ENCODE measurements around the gene TTLL10. TPM values are rescaled to one million over a fixed set of nuclear protein-coding genes. Genes with fewer than 3 reads are reported as not detected.

TTLL10 gene
- total and polyA plus RNA-seq, 2 of the 4 experiments (the other 2 are of a cell fraction) = not detected

DNA sequence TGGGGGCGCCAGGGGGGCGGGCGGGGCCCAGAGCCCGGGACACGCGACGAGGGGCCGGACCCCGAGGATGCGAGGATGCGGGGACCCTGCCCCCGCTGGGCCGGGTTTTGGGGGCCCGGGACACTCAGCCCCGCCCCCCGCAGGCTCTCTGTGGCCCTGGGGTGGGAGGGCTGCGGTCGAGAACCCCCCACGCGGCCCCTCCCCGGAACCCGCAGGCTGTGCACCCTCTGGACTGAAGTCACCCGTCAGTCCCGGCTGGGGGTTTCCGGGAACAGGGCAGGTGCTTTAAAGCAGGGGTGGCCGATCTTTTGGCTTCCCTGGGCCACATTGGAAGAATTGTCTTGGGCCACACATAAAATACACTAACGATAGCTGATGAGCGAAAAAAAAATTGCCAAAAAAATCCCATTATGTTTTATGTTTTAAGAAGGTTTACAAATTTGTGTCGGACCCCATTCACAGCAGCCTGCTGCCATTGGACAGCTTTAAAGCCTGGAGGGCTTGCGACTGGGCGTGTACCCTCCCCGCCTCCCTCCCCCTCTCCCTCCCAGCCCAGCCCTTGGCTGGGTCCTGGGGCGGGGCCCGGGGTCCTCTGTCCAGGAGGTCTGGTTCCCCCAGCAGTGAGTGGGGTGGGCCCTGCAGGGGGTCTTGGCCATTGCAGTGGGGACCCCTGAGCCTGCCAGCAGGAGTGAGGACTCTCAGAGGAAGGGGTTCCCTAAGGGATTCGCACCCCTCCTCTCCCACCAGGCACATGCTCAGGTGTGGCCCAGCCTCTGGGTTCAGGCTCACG lies 36.2 kb upstream of the TTLL10 start:
- H2BK15ac ChIP-seq (ENCODE audit: low read depth, low read length) = no peak overlapping the region
- no TSS peak for BruUV-seq (replicated peaks)
- H3K27me3 ChIP-seq (ENCODE audit: control insufficient read depth, insufficient read depth, low read length) = peaks cover 29% of the 10 kb centered on the region
- intact Hi-C loops (cut with micrococcal nuclease) = no loop called here
- no peak overlapping the region for H4K8ac ChIP-seq (ENCODE audit: low read depth in 2 of 2, low read length in 2 of 2)
- no peaks in the 10 kb centered on the region for H3K9me1 ChIP-seq (ENCODE audit: insufficient read depth, low read length)
- H3K4ac ChIP-seq (ENCODE audit: low read depth, low read length) = no peak overlapping the region
- no peaks in the 10 kb centered on the region for H4K20me1 ChIP-seq (ENCODE audit: insufficient read depth, low read length)
- CTCF ChIA-PET = interaction anchor here (0.6 kb wide), 1 partner anchor 17 kb away, joined by 4 read pairs; no protein-coding TSS in a partner anchor
- no peak overlapping the region for H3K27ac ChIP-seq (ENCODE audit: insufficient read depth, low read length)
- no peak overlapping the region for H2BK120ac ChIP-seq (ENCODE audit: low read depth, low read length)
- no peak overlapping the region for H2AK9ac ChIP-seq (replicated peaks; ENCODE audit: low read depth, low read length, poor library complexity)
- H3K4me2 ChIP-seq (ENCODE audit: low read depth, low read length) = no peak overlapping the region
- no peak overlapping the region for H3K14ac ChIP-seq (replicated peaks; ENCODE audit: low read depth, low read length)
- DNase-seq = no peak
- H2AFZ ChIP-seq (replicated peaks; ENCODE audit: low read length, poor library complexity) = no peak overlapping the region
- no peak overlapping the region for H3K18ac ChIP-seq (ENCODE audit: low read depth, low read length)
- no peak overlapping the region for H3K4me3 ChIP-seq (ENCODE audit: insufficient read depth, low read depth, low read length)
- H3K23ac ChIP-seq (ENCODE audit: low read depth, low read length) = no peak overlapping the region
- no peaks in the 10 kb centered on the region for H3K4me1 ChIP-seq (ENCODE audit: control insufficient read depth, insufficient read depth, low read length)
- no peaks in the 10 kb centered on the region for H3K79me1 ChIP-seq (ENCODE audit: low read depth in 1 of 2, low read length in 2 of 2)
- TF ChIP-seq RCOR1 (IDR thresholded peaks at IDR 0.05; ENCODE audit: insufficient replicate concordance, low read length) (no peak), MAZ (IDR thresholded peaks at IDR 0.05; ENCODE audit: borderline replicate concordance, low read depth, low read length) (no peak), MAFK (IDR thresholded peaks at IDR 0.05; ENCODE audit: low read depth, low read length) (no peak), POLR2A (IDR thresholded peaks at IDR 0.05; ENCODE audit: low read depth, low read length) (no peak)
- TF ChIP-seq, protein P1, sequence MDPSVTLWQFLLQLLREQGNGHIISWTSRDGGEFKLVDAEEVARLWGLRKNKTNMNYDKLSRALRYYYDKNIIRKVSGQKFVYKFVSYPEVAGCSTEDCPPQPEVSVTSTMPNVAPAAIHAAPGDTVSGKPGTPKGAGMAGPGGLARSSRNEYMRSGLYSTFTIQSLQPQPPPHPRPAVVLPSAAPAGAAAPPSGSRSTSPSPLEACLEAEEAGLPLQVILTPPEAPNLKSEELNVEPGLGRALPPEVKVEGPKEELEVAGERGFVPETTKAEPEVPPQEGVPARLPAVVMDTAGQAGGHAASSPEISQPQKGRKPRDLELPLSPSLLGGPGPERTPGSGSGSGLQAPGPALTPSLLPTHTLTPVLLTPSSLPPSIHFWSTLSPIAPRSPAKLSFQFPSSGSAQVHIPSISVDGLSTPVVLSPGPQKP (IDR thresholded peaks at IDR 0.05; ENCODE audit: borderline replicate concordance, low read depth, low read length) = no peak
- H3K56ac ChIP-seq (ENCODE audit: extremely low read depth, insufficient read depth, low read length) = no peak overlapping the region
- no peak overlapping the region for H2AK5ac ChIP-seq (ENCODE audit: low read depth, low read length)
- no peak for ATAC-seq (ENCODE audit: low read depth)
- POLR2A ChIA-PET (ENCODE audit: unreplicated experiment) = interaction anchor here (0.6 kb wide), 1 partner anchor 43 kb away, joined by 11 read pairs; no protein-coding TSS in a partner anchor
- H3K9ac ChIP-seq (ENCODE audit: low read depth, low read length) = no peak overlapping the region
- H3K9me3 ChIP-seq (ENCODE audit: control insufficient read depth, insufficient read depth, low read length) = no peaks in the 10 kb centered on the region
- in situ Hi-C loops (cut with MboI; ENCODE audit: low sequenced_read_pairs) = no loop called here
- H3K36me3 ChIP-seq (ENCODE audit: control insufficient read depth, insufficient read depth, low read length) = no peaks in the 10 kb centered on the region
- H4K91ac ChIP-seq (ENCODE audit: insufficient read depth, low read depth, low read length) = no peak overlapping the region
- no peak overlapping the region for H2BK20ac ChIP-seq (ENCODE audit: low read depth, low read length)
- H4K5ac ChIP-seq (ENCODE audit: low read depth, low read length) = no peak overlapping the region
- H2BK5ac ChIP-seq (ENCODE audit: low read depth, low read length, poor library complexity, severe bottlenecking) = no peak overlapping the region
- WGBS, 2 experiments (ENCODE audit: extremely low coverage in 2 of 2, insufficient read length in 1 of 2) = 8% methylated on average over 8 of the region's 36 CpGs; no CpG with 5 or more reads in 1 of the 2 experiments
- dilution Hi-C loops (cut with HindIII; ENCODE audit: low sequenced_read_pairs, unreplicated experiment) = no loop called here
